WTC11 (cell line): ENCODE data around the gene SNX18. TPM values are rescaled to one million over a fixed set of nuclear protein-coding genes. Genes with fewer than 3 reads are reported as not detected.

ENCODE experiments used
- ATAC-seq: fragments of 200-7000 bp; cut with Tn5 transposase; 2 replicates; pipeline ENCODE4 v1.10.0; 2021; ENCODE audit warnings: mild to moderate bottlenecking, moderate library complexity
- CTCF ChIA-PET: fragments of 300-600 bp; sonication (Branson Sonifier 250); formaldehyde crosslinking; loops from one replicate; lab custom pipeline; 2021; ENCODE audit warnings: antibody characterized with exemption; lab: Charles Lee
- POLR2A ChIA-PET: fragments of 350-600 bp; sonication (Branson Sonifier 250); formaldehyde crosslinking; loops from one replicate; lab custom pipeline; 2021; ENCODE audit warnings: antibody characterized with exemption; lab: Charles Lee
- DNase-seq: peaks from one replicate; pipeline ENCODE4 v3.0.0; 2021; ENCODE audit warnings: low spot score
- H3K27ac Mint-ChIP-seq: 2 replicates; pipeline ENCODE4 v1.8.0; 2021; ENCODE audit warnings: mixed read lengths
- H3K27me3 Mint-ChIP-seq: 2 replicates; pipeline ENCODE4 v1.8.0; 2021; ENCODE audit warnings: low read depth, mild to moderate bottlenecking, moderate library complexity, mixed read lengths
- H3K36me3 Mint-ChIP-seq: 2 replicates; pipeline ENCODE4 v1.8.0; 2021; ENCODE audit warnings: mixed read lengths
- H3K4me1 Mint-ChIP-seq: 2 replicates; pipeline ENCODE4 v1.8.0; 2022; ENCODE audit warnings: mixed read lengths
- H3K4me3 Mint-ChIP-seq: 2 replicates; pipeline ENCODE4 v1.8.0; 2021; ENCODE audit warnings: mild to moderate bottlenecking, moderate library complexity, mixed read lengths
- H3K9me3 Mint-ChIP-seq: 2 replicates; pipeline ENCODE4 v1.8.0; 2021; ENCODE audit warnings: mixed read lengths
- CBFB ChIP-seq: sonication (generic); formaldehyde crosslinking; IDR thresholded peaks from 2 replicates; pipeline ENCODE4 v1.8.1; 2022; ENCODE audit warnings: mild to moderate bottlenecking, low read depth, missing genetic modification reagents
- CREM ChIP-seq: sonication (generic); formaldehyde crosslinking; IDR thresholded peaks from 2 replicates; pipeline ENCODE4 v1.8.1; 2022; ENCODE audit warnings: mild to moderate bottlenecking, missing genetic modification reagents, moderate library complexity
- ELF4 ChIP-seq: sonication (generic); formaldehyde crosslinking; IDR thresholded peaks from 2 replicates; pipeline ENCODE4 v1.8.1; 2022; ENCODE audit warnings: low read depth, mild to moderate bottlenecking, moderate library complexity, missing genetic modification reagents
- EMX1 ChIP-seq: fragments of 250-450 bp; sonication (Bioruptor Pico); IDR thresholded peaks from 2 replicates; pipeline ENCODE4 v1.8.0; 2021; ENCODE audit warnings: mild to moderate bottlenecking
- FOXJ3 ChIP-seq: sonication (generic); formaldehyde crosslinking; IDR thresholded peaks from 2 replicates; pipeline ENCODE4 v1.9.0; 2021; ENCODE audit warnings: missing genetic modification reagents, mild to moderate bottlenecking, borderline replicate concordance
- FOXK1 ChIP-seq: sonication (generic); formaldehyde crosslinking; IDR thresholded peaks from 2 replicates; pipeline ENCODE4 v1.8.0; 2022; ENCODE audit warnings: mild to moderate bottlenecking, moderate library complexity, missing genetic modification reagents
- FOXP1 ChIP-seq: sonication (generic); formaldehyde crosslinking; IDR thresholded peaks from 2 replicates; pipeline ENCODE4 v1.8.0; 2022; ENCODE audit warnings: missing genetic modification reagents, mild to moderate bottlenecking, moderate library complexity, borderline replicate concordance
- IRF2 ChIP-seq: sonication (generic); formaldehyde crosslinking; IDR thresholded peaks from 2 replicates; pipeline ENCODE4 v1.8.0; 2022; ENCODE audit warnings: low read depth, missing genetic modification reagents, borderline replicate concordance
- JAZF1 ChIP-seq: fragments of 250-450 bp; sonication (Bioruptor Pico); IDR thresholded peaks from 2 replicates; pipeline ENCODE4 v1.9.0; 2021; ENCODE audit warnings: moderate library complexity, mild to moderate bottlenecking, inconsistent platforms
- JUN ChIP-seq: sonication (generic); formaldehyde crosslinking; IDR thresholded peaks from 2 replicates; pipeline ENCODE4 v1.8.0; 2023; ENCODE audit warnings: mild to moderate bottlenecking, missing genetic modification reagents
- MYBL2 ChIP-seq: sonication (generic); formaldehyde crosslinking; IDR thresholded peaks from 2 replicates; pipeline ENCODE4 v1.8.1; 2023; ENCODE audit warnings: mild to moderate bottlenecking, moderate library complexity, missing genetic modification reagents
- NR1H2 ChIP-seq: sonication (generic); formaldehyde crosslinking; IDR thresholded peaks from 2 replicates; pipeline ENCODE4 v1.9.0; 2021; ENCODE audit warnings: mild to moderate bottlenecking, moderate library complexity, missing genetic modification reagents
- PRRX2 ChIP-seq: fragments of 250-450 bp; sonication (Bioruptor Pico); IDR thresholded peaks from 2 replicates; pipeline ENCODE4 v1.8.0; 2021; ENCODE audit warnings: mild to moderate bottlenecking
- RORB ChIP-seq: fragments of 250-450 bp; sonication (Bioruptor Pico); IDR thresholded peaks from 2 replicates; pipeline ENCODE4 v1.9.0; 2021; ENCODE audit warnings: mild to moderate bottlenecking
- SMAD3 ChIP-seq: sonication (generic); formaldehyde crosslinking; IDR thresholded peaks from 2 replicates; pipeline ENCODE4 v1.8.0; 2022; ENCODE audit warnings: missing genetic modification reagents, mild to moderate bottlenecking, borderline replicate concordance
- SP1 ChIP-seq: sonication (generic); formaldehyde crosslinking; conservative IDR thresholded peaks from 2 replicates; pipeline ENCODE4 v1.8.1; 2022; ENCODE audit warnings: missing genetic modification reagents
- ZNF138 ChIP-seq: sonication (generic); formaldehyde crosslinking; conservative IDR thresholded peaks from 2 replicates; pipeline ENCODE4 v1.8.1; 2022; ENCODE audit warnings: mild to moderate bottlenecking, moderate library complexity, missing genetic modification reagents
- ZNF263 ChIP-seq: sonication (generic); formaldehyde crosslinking; IDR thresholded peaks from 2 replicates; pipeline ENCODE4 v1.8.1; 2022; ENCODE audit warnings: low read depth, mild to moderate bottlenecking, moderate library complexity, missing genetic modification reagents
- total RNA-seq: library from RNA; stranded (reverse); gene quantifications from 3 replicates; pipeline ENCODE4 v1.2.3, GENCODE V29; 2021
- TF ChIP-seq, protein P1 (sequence below): sonication (generic); formaldehyde crosslinking; IDR thresholded peaks from 2 replicates; pipeline ENCODE4 v1.8.0; 2023; ENCODE audit warnings: mild to moderate bottlenecking, missing genetic modification reagents
- TF ChIP-seq, protein P2 (sequence below): fragments of 250-450 bp; sonication (Bioruptor Pico); IDR thresholded peaks from 2 replicates; pipeline ENCODE4 v1.9.0; 2021; ENCODE audit warnings: moderate library complexity, mild to moderate bottlenecking, inconsistent platforms, borderline replicate concordance
- TF ChIP-seq, protein P3 (sequence below): sonication (generic); formaldehyde crosslinking; IDR thresholded peaks from 2 replicates; pipeline ENCODE4 v1.8.1; 2022; ENCODE audit warnings: mild to moderate bottlenecking, moderate library complexity, missing genetic modification reagents
- TF ChIP-seq, protein P4 (sequence below): sonication (generic); formaldehyde crosslinking; IDR thresholded peaks from 2 replicates; pipeline ENCODE4 v1.8.0; 2023; ENCODE audit warnings: missing genetic modification reagents, mild to moderate bottlenecking, borderline replicate concordance

The SNX18 gene
- total RNA-seq, 1 experiment from 2014 or later: 24.6 TPM

DNA sequence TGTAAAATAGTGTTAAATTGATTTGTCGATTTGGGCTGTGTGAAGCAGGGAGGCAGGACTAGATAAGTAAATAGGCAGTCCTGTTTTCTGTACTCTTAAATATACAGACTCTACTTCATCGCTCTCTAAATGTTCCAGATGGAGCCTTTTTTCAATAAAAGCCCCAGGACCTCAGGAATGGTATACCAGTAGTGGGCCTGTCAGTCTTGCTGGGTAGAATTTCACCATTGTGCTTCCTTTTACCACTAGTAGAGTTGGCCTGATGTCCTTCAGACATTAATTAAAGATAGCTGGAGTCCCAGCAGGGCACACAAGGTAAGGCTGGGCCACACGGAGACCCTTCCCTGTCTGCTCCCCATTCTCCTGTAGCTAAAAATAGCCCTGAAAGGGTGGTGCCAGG is 6.0 kb downstream of the SNX18 start:
- Mint-ChIP-seq H3K27ac (no peak overlapping the region), H3K9me3 (no peaks in the 10 kb centered on the region), H3K36me3 (peaks cover 9% of the 10 kb centered on the region; the same call in 1 of the 2 replicates), H3K4me3 (no peak overlapping the region), H3K4me1 (peaks cover 45% of the 10 kb centered on the region)
- ChIA-PET CTCF (interaction anchor here (1.0 to 1.3 kb wide), 2 partner anchors 298 to 344 kb away, joined by 3 read pairs; no protein-coding TSS in a partner anchor), POLR2A (no interaction called here)
- ATAC-seq: no peak
- no peak for DNase-seq
- TF ChIP-seq ELF4 (CRISPR knock-in tag) (no peak), FOXJ3 (CRISPR knock-in tag) (no peak)
- TF ChIP-seq, all 79 proteins: peak for 0
- peaks cover 12% of the 10 kb centered on the region for H3K27me3 Mint-ChIP-seq

DNA sequence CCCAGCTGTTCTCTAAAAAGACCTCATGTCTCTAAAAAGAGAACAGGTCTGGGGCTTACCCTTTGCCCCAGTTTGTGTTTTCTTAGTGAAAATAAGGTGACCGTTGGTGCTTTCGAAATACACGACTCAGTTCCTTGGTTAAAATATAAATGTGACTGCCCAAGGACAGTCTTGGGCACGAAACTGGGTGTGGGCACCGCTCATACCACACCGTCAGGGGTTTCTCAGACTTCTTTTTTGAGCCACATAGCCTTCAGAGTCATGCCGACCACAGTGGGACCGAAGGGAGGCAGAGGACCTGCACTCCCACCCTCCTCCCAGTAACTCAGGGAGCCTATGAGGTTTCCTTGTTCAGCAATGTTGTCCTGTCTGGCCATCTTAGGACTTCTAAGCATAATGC is 6.5 kb downstream of the SNX18 start:
- POLR2A ChIA-PET: no interaction called here
- Mint-ChIP-seq H3K4me3 (no peak overlapping the region), H3K4me1 (peaks cover 41% of the 10 kb centered on the region)
- TF ChIP-seq FOXK1 (CRISPR knock-in tag) (no peak), MYBL2 (CRISPR knock-in tag) (no peak), EMX1 (CRISPR knock-in tag) (no peak), RORB (no peak), JAZF1 (CRISPR knock-in tag) (no peak), ZNF138 (CRISPR knock-in tag) (no peak), CREM (CRISPR knock-in tag) (no peak), SMAD3 (no peak), FOXP1 (CRISPR knock-in tag) (no peak), PRRX2 (CRISPR knock-in tag) (no peak), ZNF263 (CRISPR knock-in tag) (no peak), CBFB (CRISPR knock-in tag) (no peak), JUN (CRISPR knock-in tag) (no peak), NR1H2 (no peak), SP1 (no peak), IRF2 (CRISPR knock-in tag) (no peak)
- TF ChIP-seq, protein P1, sequence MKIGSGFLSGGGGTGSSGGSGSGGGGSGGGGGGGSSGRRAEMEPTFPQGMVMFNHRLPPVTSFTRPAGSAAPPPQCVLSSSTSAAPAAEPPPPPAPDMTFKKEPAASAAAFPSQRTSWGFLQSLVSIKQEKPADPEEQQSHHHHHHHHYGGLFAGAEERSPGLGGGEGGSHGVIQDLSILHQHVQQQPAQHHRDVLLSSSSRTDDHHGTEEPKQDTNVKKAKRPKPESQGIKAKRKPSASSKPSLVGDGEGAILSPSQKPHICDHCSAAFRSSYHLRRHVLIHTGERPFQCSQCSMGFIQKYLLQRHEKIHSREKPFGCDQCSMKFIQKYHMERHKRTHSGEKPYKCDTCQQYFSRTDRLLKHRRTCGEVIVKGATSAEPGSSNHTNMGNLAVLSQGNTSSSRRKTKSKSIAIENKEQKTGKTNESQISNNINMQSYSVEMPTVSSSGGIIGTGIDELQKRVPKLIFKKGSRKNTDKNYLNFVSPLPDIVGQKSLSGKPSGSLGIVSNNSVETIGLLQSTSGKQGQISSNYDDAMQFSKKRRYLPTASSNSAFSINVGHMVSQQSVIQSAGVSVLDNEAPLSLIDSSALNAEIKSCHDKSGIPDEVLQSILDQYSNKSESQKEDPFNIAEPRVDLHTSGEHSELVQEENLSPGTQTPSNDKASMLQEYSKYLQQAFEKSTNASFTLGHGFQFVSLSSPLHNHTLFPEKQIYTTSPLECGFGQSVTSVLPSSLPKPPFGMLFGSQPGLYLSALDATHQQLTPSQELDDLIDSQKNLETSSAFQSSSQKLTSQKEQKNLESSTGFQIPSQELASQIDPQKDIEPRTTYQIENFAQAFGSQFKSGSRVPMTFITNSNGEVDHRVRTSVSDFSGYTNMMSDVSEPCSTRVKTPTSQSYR (CRISPR knock-in tag): no peak
- TF ChIP-seq, protein P2, sequence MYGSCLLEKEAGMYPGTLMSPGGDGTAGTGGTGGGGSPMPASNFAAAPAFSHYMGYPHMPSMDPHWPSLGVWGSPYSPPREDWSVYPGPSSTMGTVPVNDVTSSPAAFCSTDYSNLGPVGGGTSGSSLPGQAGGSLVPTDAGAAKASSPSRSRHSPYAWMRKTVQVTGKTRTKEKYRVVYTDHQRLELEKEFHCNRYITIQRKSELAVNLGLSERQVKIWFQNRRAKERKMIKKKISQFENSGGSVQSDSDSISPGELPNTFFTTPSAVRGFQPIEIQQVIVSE (CRISPR knock-in tag): no peak
- TF ChIP-seq, protein P3, sequence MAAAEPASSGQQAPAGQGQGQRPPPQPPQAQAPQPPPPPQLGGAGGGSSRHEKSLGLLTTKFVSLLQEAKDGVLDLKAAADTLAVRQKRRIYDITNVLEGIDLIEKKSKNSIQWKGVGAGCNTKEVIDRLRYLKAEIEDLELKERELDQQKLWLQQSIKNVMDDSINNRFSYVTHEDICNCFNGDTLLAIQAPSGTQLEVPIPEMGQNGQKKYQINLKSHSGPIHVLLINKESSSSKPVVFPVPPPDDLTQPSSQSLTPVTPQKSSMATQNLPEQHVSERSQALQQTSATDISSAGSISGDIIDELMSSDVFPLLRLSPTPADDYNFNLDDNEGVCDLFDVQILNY: no peak
- TF ChIP-seq, protein P4, sequence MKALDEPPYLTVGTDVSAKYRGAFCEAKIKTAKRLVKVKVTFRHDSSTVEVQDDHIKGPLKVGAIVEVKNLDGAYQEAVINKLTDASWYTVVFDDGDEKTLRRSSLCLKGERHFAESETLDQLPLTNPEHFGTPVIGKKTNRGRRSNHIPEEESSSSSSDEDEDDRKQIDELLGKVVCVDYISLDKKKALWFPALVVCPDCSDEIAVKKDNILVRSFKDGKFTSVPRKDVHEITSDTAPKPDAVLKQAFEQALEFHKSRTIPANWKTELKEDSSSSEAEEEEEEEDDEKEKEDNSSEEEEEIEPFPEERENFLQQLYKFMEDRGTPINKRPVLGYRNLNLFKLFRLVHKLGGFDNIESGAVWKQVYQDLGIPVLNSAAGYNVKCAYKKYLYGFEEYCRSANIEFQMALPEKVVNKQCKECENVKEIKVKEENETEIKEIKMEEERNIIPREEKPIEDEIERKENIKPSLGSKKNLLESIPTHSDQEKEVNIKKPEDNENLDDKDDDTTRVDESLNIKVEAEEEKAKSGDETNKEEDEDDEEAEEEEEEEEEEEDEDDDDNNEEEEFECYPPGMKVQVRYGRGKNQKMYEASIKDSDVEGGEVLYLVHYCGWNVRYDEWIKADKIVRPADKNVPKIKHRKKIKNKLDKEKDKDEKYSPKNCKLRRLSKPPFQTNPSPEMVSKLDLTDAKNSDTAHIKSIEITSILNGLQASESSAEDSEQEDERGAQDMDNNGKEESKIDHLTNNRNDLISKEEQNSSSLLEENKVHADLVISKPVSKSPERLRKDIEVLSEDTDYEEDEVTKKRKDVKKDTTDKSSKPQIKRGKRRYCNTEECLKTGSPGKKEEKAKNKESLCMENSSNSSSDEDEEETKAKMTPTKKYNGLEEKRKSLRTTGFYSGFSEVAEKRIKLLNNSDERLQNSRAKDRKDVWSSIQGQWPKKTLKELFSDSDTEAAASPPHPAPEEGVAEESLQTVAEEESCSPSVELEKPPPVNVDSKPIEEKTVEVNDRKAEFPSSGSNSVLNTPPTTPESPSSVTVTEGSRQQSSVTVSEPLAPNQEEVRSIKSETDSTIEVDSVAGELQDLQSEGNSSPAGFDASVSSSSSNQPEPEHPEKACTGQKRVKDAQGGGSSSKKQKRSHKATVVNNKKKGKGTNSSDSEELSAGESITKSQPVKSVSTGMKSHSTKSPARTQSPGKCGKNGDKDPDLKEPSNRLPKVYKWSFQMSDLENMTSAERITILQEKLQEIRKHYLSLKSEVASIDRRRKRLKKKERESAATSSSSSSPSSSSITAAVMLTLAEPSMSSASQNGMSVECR (CRISPR knock-in tag): no peak
- TF ChIP-seq, all 79 proteins: peak for 0
- CTCF ChIA-PET: interaction anchor here (1.0 to 1.3 kb wide), 2 partner anchors 298 to 344 kb away, joined by 3 read pairs; no protein-coding TSS in a partner anchor
- H3K27ac Mint-ChIP-seq: no peak overlapping the region
- no peaks in the 10 kb centered on the region for H3K9me3 Mint-ChIP-seq
- H3K27me3 Mint-ChIP-seq: peaks cover 7% of the 10 kb centered on the region
- H3K36me3 Mint-ChIP-seq: peaks cover 7% of the 10 kb centered on the region; the same call in 1 of the 2 replicates
- ATAC-seq (no peak), DNase-seq (no peak)
